ELF-1 (cell line): Measurements from ENCODE around the gene PAPLN.

ENCODE experiments used
- DNase-seq: peaks from one replicate; pipeline ENCODE4 v3.0.0-alpha.2; 2016; ENCODE audit warnings: low read depth, low spot score

The PAPLN gene

GRCh38 chr14:73230051-73230450 lies 7.3 kb upstream of the PAPLN start:
- DNase-seq, result no peak

GRCh38 chr14:73231981-73232851 lies 5.1 kb upstream of the PAPLN start:
- peak; percentile 57 for DNase-seq

GRCh38 chr14:73232984-73233383 lies 4.3 kb upstream of the PAPLN start:
- no peak for DNase-seq

- DNase-seq, result no peak
Observed at GRCh38 chr14:73233564-73233963, 3.7 kb upstream of the PAPLN start.

GRCh38 chr14:73234029-73234428 lies 3.3 kb upstream of the PAPLN start:
- no peak for DNase-seq

GRCh38 chr14:73234586-73235394 lies 2.5 kb upstream of the PAPLN start:
- DNase-seq, result no peak

GRCh38 chr14:73235531-73236155 lies 1.7 kb upstream of the PAPLN start:
- peak; percentile 39 for DNase-seq

GRCh38 chr14:73236157-73236556 lies 1.1 kb upstream of the PAPLN start:
- peak; percentile 31 for DNase-seq

- no peak for DNase-seq
Observed at GRCh38 chr14:73236752-73237218, 521 bp upstream of the PAPLN start.

- no peak for DNase-seq
Observed at GRCh38 chr14:73237786-73238423, 599 bp downstream of the PAPLN start.

- DNase-seq, result no peak
Observed at GRCh38 chr14:73238424-73238852, 1.1 kb downstream of the PAPLN start.

GRCh38 chr14:73238941-73239340 lies 1.6 kb downstream of the PAPLN start:
- DNase-seq, result no peak

GRCh38 chr14:73239393-73240241 lies 2.3 kb downstream of the PAPLN start:
- peak; percentile 60 for DNase-seq

GRCh38 chr14:73240816-73241480 lies 3.6 kb downstream of the PAPLN start:
- no peak for DNase-seq

- peak; percentile 56 for DNase-seq
Observed at GRCh38 chr14:73241481-73242165, 4.3 kb downstream of the PAPLN start.

GRCh38 chr14:73242357-73242901 lies 5.1 kb downstream of the PAPLN start:
- DNase-seq, result no peak

GRCh38 chr14:73243341-73243740 lies 6.0 kb downstream of the PAPLN start:
- no peak for DNase-seq

GRCh38 chr14:73243748-73244147 lies 6.4 kb downstream of the PAPLN start:
- DNase-seq, result no peak
